Cardiac muscle cell (in vitro differentiated cells and primary cell): ENCODE measurements around the gene TMPRSS13. TPM values are rescaled to one million over a fixed set of nuclear protein-coding genes. Genes with fewer than 3 reads are reported as not detected.
"Not testable (repeated sequence)": the region's sequence is repeated elsewhere in the genome, so short reads cannot be mapped to it uniquely, and the experiment has no call there.

Source experiments
- DNase-seq, 2 donors: peaks; one replicate each; pipeline versions ENCODE4 v3.0.0 to v3.0.0-alpha.2; 2010 to 2017; ENCODE audit warnings: low read depth in 1 of 2, low spot score in 1 of 2
- H3K27ac ChIP-seq: fragments of 200-600 bp; sonication (generic); 2 replicates; pipeline ENCODE4 v1.5.1; 2016
- H3K27me3 ChIP-seq: fragments of 200-600 bp; sonication (generic); 2 replicates; pipeline ENCODE4 v1.6.0; 2016; ENCODE audit warnings: control low read depth
- H3K36me3 ChIP-seq: fragments of 200-600 bp; sonication (generic); 2 replicates; pipeline ENCODE4 v1.5.1; 2016; ENCODE audit warnings: control low read depth
- H3K4me1 ChIP-seq: fragments of 200-600 bp; sonication (generic); 2 replicates; pipeline ENCODE4 v1.8.1; 2017; ENCODE audit warnings: low read depth, mild to moderate bottlenecking, mixed run types
- H3K4me3 ChIP-seq: fragments of 200-600 bp; sonication (generic); 2 replicates; pipeline ENCODE4 v1.5.1; 2016; ENCODE audit warnings: mild to moderate bottlenecking
- H3K9me3 ChIP-seq: fragments of 200-600 bp; sonication (generic); 2 replicates; pipeline ENCODE4 v1.5.1; 2017; ENCODE audit warnings: low read depth, mild to moderate bottlenecking, control low read depth
- CTCF ChIP-seq: IDR thresholded peaks from 2 replicates; pipeline ENCODE4 v1.5.1; 2012; ENCODE audit warnings: low read depth, mild to moderate bottlenecking, low read length
- polyA plus RNA-seq: library from polyadenylated mRNA; unstranded; fragments of >200 nt; fragmentation: Nextera tagmentation; extraction: Ambion mirVana; gene quantifications from 2 replicates; pipeline ENCODE4 v1.2.1, GENCODE V29; 2016
- total RNA-seq: library from RNA; depleted of rRNA; stranded (reverse); fragments of >200 nt; gene quantifications from 2 replicates; pipeline ENCODE4 v1.2.3, GENCODE V29; 2016

The TMPRSS13 gene
- total and polyA plus RNA-seq, 2 experiments from 2014 or later = 0.40 to 0.66 TPM

GRCh38 chr11:117930668-117931330 is 1.6 kb upstream of the TMPRSS13 start:
- no peak for DNase-seq
- no peak for TF ChIP-seq CTCF

GRCh38 chr11:117929916-117930570 is 841 bp upstream of the TMPRSS13 start:
- no peak for TF ChIP-seq CTCF
- H3K4me1 ChIP-seq = peaks cover 10% of the 10 kb centered on the region
- H3K27me3 ChIP-seq = no peaks in the 10 kb centered on the region
- H3K9me3 ChIP-seq = no peaks in the 10 kb centered on the region
- DNase-seq = no peak
- no peaks in the 10 kb centered on the region for H3K36me3 ChIP-seq
- H3K27ac ChIP-seq = no peak overlapping the region
- H3K4me3 ChIP-seq = no peak overlapping the region

More at GRCh38 chr11:117930668-117931330, 1.6 kb upstream of the TMPRSS13 start:
- Histone ChIP-seq H3K9me3 (no peaks in the 10 kb centered on the region), H3K27ac (no peak overlapping the region), H3K36me3 (no peaks in the 10 kb centered on the region), H3K4me3 (no peak overlapping the region), H3K4me1 (peaks cover 10% of the 10 kb centered on the region), H3K27me3 (no peaks in the 10 kb centered on the region)

GRCh38 chr11:117928446-117929141 is 608 bp downstream of the TMPRSS13 start:
- Histone ChIP-seq H3K27me3 (no peaks in the 10 kb centered on the region), H3K9me3 (no peaks in the 10 kb centered on the region), H3K4me1 (peaks cover 10% of the 10 kb centered on the region), H3K27ac (no peak overlapping the region), H3K36me3 (no peaks in the 10 kb centered on the region), H3K4me3 (no peak overlapping the region)
- TF ChIP-seq CTCF = no peak
- no peak for DNase-seq

GRCh38 chr11:117927926-117928325 is 1.3 kb downstream of the TMPRSS13 start:
- no peak for TF ChIP-seq CTCF
- DNase-seq = no peak
- H3K36me3 ChIP-seq = no peaks in the 10 kb centered on the region

GRCh38 chr11:117926166-117926565 is 3.0 kb downstream of the TMPRSS13 start:
- H3K4me3 ChIP-seq, H3K27ac ChIP-seq, DNase-seq, H3K36me3 ChIP-seq, H3K9me3 ChIP-seq, H3K4me1 ChIP-seq, H3K27me3 ChIP-seq: not testable (repeated sequence)

More at GRCh38 chr11:117927926-117928325, 1.3 kb downstream of the TMPRSS13 start:
- Histone ChIP-seq H3K27me3 (no peaks in the 10 kb centered on the region), H3K27ac (no peak overlapping the region), H3K4me3 (no peak overlapping the region), H3K4me1 (peaks cover 10% of the 10 kb centered on the region), H3K9me3 (no peaks in the 10 kb centered on the region)
